ENCODE data around the gene CCDC183.
"Not testable (repeated sequence)": the region's sequence is repeated elsewhere in the genome, so short reads cannot be mapped to it uniquely, and the experiment has no call there.

The CCDC183 gene

DNA sequence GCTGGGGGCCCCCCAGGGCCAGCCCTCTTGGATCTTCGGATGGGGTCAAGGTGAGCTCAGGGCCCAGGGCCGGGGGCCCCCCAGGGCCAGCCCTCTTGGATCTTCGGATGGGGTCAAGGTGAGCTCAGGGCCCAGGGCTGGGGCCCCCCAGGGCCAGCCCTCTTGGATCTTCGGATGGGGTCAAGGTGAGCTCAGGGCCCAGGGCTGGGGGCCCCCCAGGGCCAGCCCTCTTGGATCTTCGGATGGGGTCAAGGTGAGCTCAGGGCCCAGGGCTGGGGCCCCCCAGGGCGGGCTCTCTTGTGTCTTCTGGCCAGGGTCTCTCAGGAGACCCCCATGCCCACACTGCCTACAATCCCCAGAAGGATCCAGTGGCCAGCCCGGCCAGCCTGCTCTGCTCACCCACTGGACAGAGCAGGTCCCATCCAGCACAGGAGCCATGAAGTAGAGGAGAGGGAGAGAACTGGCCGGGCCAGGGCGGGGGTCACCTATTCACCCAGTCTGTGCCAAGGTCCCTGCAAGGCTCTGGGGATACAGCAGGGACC is 6.9 kb downstream of the CCDC183 start:
- not testable (repeated sequence) for DNase-seq

DNA sequence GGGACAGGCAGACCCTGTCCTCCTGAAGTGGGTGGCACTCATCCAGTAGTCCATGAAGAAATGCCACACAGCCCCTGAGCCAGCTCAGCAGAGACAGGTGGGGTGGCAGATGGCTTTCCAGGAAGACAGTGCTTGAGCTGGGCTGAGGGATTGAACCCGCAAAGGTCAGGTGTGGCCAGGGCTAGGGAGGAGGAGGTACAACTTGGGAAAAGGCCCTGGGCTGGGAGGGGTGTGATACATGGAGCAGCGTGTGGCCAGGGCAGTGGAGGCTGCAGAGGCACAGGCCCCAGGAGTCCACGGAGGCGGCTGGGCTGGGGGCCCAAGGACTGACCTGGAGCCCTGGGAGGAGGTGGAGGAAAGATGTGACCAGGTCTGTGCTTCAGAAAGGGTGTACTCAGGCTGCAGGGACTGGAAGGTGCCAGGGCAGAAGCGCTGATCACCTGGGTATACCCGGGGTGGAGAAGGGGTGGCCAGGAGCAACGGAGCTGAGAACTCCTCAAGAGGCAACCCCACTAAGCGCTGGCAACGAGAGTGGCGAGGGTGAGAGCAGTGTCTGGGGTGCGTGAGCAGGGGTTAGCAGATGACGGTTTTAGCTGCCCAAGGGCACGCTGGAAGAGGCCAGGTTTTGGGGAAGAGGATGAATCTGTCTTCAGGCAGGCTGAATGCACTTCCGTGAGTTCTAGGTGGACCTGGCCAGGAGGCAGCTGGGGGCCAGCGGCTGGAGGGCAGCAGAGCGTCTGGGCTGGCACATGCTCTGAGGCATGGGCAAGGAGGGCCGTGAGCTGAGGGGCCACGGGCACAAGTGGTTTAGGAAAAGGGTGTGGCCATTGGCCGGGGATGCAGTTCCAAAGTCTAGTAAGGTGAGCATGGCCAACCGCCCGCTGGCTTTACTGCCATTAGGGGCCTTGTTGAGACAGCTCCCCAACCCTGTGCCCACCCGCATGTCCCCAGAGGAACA is 7.7 kb downstream of the CCDC183 start:
- DNase-seq = no peak

DNA sequence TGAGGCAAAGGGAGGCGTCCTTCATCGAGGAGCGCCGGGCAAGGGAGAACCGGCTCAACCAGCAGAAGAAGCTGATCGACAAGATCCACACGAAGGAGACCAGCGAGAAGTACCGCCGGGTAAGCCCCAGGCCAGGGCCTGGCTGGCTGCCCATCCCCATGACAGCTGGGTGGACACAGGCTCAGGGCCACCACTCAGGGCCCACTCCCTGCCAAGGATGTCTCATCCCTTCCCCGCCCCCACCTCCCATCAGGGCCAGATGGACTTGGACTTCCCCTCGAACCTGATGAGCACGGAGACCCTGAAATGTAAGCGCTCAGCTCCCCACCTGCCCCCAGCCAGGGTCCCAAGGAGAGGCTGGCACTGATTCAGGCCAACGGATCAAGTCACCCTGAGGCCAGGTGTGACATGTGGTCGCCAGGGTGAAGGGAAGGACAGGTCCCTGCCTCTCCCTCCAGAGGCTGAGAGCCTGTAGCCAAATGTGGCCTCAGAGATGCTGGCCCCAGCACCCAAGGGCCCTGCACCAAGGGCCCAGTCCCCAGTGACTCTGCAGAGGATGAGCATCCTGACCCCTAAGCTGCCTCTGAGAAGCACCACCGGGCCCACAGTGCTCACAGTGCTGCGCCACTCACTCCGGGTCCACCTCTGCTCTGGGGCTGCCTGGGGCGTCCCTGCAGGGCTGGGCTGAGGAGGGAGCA is 8.5 kb downstream of the CCDC183 start:
- no peak for DNase-seq

GRCh38 chr9:136805207-136805740 is 9.1 kb downstream of the CCDC183 start:
- DNase-seq = no peak

DNA sequence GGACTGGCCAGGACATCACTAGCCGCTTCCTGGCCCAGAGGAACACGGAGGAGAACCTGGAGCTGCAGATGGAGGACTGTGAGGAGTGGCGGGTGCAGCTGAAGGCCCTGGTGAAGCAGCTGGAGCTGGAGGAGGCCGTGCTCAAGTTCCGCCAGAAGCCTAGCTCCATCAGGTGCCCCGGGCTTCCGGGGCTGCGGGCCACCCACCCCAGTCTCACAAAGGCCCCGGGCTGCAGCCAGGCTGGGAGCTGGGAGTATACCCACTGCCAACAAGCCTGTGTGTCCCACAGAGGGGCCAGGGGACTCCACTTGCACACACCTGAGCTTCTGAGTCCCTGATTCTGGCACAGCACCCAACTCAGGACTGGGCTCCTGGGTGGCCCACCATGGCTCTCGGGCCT is 9.9 kb downstream of the CCDC183 start:
- no peak for DNase-seq

GRCh38 chr9:136806631-136807201 is 10.6 kb downstream of the CCDC183 start:
- DNase-seq = no peak

DNA sequence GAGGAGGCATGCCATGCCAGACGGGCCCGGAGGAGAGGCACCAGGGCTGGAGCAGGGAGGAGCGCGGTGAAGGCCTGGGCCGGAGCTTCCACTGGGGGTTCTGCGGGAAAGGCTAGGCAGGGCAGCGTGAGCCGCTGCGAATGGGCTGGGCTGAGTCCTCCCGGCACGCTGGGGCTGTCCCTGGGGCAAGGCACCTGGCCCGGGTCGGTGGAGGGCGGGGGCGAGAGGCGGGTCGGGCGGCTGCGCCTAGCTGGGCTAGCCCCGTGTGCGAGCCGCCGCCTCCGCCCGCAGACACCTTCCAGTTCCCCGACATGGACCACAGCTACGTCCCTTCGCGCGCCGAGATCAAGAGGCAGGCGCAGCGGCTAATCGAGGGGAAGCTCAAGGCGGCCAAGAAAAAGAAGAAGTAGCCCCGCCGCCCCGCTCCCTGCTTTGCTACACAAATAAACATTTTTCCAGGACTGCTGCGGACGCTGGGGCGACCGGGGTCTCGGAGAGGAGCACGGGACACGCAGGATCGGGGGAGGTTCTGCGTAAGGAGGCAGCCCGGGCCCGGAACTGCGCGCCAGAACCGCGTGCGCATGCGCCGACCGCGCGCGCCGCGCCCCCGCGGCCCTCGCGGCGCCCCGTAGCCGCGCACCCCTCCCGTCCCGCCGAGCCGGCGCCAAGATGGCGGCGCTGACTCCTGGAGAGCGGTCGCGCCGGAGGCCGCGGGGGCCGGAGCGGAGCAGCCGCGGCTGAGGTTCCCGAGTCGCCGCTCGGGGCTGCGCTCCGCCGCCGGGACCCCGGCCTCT is 11.3 kb downstream of the CCDC183 start, which contains the start of gene RABL6:
Gene RABL6, plus strand, starts transcription at position 668 of the 794 bp plus-strand sequence. CDS start 249 bp downstream, outside the sequence.
- DNase-seq = peak; percentile 83

DNA sequence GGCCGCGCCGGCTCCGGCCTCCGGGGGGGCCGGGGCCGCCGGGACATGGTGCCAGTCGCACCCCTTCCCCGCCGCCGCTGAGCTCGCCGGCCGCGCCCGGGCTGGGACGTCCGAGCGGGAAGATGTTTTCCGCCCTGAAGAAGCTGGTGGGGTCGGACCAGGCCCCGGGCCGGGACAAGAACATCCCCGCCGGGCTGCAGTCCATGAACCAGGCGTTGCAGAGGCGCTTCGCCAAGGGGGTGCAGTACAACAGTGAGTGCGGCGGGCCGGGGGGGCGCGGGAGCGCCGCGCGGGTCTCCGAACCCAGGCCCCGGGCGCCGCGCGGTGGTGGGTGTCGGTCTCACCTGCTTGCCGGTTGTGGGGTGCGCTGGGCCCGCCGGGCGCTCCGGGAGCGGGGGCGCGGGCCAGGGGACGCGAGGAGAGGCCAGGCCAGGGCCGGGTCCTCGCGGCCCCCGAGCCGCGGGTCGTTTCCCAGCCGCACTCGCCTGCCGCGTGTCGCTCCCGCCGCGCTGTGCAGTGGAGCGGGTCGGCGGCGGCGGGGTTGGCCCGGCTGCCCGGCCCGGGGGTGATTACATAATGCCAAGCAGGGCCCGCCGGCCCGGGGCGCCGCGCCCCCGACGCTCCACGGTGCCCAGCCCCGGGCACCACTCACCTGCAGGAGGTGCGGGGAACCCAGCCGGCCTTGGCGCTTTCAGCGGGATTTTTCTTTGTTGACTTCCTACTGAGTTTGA is 12.1 kb downstream of the CCDC183 start:
- DNase-seq = no peak

- no peak for DNase-seq
These were observed 12.6 kb downstream of the CCDC183 start for GRCh38 chr9:136808806-136809158.

DNA sequence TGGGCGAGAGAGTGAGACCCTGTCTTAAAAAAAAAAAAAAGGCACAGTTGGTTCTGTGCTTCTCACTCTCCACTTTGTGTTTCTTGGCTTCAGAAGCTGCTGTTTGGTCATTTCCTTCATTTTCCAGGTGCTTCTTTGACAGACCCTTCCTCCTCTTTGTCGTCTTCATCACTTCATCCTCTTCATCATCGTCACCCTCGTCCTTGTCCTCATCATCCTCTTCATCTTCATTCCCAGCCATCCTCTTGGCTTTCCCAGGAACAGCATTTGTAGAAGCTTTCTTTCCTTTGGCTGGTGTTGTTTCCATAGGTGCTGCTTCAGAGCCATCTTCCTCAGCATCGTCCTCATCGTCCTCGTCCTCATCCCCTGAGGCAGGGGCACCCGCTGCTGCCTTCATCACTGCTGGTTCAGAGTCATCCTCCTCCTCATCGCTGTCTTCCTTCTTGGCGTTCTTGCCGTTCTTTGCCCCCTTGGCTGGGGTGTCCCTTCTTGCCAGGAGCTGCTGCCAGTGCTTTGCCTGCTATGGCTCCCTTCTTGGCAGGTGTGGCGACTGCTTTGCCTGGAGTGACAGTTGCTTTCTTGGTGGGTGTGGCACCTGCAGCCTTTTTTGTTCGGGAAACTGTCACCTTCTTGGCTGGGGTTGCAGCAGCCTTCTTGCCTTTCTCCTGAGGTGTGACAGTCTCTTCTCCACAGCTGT is 18.7 kb downstream of the CCDC183 start:
- no peak for DNase-seq

DNA sequence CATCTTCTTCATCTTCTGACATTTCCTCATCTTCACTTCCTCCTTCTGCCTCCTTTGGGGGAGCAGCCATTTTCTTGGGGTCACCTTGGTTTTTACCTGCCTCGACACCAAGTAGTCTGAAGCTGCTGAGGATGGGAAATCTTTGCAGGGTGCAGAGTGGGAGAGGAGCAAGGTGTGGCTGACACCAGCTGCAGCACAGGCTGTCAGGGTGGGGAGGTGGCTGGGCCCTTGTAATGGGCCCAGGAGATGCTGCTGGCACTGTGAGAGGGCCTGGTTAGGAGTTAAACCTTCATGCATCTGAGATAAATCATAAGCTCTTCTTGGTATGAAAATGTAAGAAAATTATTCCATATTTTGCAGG is 19.3 kb downstream of the CCDC183 start:
- DNase-seq = no peak

- DNase-seq = no peak
These were observed 25.1 kb downstream of the CCDC183 start for GRCh38 chr9:136820971-136821825.

GRCh38 chr9:136821826-136822544 is 25.8 kb downstream of the CCDC183 start:
- no peak for DNase-seq

DNA sequence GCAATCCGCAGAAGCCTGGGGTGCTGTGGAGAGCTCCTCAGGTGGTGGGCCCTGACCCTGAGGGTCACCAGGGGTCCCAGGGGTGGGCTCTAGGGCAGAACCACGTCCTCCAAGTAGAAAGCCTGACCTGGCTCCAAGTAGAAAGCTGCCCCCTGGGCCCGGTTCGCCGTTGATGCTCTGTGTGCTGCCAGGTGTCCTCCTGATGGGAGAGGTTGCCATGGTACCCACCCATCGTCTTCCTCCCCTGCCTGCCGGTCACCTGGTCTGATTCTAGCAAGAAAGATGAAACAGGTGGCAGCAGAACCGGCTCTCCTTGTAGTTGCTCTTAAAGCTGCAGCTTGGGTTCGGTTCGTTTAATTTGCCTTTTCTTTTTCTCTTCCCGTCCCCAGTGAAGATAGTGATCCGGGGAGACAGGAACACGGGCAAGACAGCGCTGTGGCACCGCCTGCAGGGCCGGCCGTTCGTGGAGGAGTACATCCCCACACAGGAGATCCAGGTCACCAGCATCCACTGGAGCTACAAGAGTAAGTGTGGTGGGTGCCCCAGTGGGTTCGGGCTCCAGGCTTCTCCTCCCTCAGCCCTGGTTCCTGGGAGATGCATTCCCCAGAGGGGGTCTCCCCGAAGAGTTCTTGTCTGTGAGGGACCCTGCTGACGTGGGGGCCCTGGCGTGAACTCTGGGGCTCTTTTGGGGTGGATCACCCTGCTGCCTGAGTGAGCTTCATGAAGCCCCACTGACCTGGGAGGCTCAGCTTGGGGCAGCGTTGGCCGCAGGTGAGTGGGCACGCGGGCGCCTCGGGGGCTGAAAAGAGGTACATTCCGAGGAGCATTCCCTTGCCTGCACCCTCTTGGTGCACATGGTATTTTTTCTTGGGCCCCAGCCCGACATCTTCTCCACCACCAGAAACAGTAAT is 27.3 kb downstream of the CCDC183 start:
- DNase-seq = no peak

DNA sequence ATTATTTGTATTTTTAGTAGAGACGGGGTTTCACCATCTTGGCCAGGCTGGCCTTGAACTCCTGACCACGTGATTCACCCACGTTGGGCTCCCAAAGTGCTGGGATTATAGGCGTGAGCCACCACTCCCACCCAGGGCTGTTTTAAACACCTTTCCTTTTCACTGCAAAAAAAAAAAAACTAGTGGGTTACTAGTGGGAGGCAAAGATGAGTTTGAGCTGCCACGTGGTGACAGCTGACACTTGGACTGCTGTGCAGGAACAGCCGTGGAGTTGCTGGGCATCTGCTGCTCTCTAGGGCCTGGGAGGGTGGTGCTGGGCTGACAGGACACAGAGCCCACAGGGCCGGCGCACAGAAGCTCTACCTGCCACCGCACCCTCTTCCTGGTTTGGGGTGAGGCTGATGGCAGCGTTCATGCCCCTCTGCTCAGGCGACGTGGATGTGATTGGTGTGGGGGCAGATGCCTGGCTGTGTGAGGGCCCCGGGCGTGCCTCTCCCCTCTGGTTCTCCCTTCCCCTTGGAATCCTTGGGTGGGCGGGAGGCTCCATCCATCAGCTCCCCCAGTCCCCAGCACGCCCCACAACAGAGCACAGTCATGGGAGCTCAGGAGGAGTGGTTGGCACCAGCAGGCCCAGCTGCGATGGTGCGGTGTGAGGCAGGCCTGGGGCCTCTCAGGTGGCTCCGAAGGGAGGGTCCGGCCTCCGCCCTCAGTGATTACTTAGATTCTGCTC is 28.5 kb downstream of the CCDC183 start:
- DNase-seq = no peak

DNA sequence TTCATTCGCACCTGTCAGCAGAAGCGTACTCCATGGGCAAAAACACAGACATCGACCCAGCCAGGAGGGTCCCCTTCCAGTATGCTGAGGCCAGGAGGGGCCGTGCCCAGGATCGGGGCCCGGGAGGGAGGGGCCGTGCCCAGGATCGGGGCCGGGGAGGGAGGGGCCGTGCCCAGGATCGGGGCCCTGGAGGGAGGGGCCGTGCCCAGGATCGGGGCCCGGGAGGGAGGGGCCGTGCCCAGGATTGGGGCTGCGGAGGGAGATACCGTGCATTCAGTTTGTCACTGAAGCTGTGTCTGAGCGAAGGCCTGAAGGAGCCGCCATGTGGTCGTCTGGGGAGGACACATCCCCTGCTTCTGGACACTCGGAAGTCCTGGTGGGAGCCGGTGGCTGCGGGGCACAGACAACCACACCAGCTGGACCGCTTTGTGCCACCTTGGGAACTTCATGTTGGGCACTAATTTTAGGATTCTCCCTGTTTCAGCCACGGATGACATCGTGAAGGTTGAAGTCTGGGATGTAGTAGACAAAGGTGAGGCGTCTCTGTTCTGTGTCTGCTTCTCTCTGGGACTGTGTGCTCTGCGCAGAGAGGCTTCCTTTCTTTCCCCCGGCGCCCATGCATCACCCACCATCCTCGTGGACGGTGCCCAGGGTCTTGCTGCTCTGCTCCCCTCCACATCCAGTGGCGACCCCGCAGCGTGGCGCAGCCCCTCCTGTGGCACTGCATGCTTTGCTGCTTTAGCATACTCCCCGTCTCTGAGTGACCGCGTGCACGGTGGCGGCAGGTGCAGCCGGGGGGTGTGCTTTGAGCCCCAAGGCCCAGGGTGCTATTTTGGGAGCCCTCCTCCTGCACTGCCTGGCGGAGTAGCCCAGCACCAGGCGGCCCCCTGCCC is 29.4 kb downstream of the CCDC183 start:
- DNase-seq = no peak
